ENCODE measurements around the gene KDELR3.

The KDELR3 gene

DNA sequence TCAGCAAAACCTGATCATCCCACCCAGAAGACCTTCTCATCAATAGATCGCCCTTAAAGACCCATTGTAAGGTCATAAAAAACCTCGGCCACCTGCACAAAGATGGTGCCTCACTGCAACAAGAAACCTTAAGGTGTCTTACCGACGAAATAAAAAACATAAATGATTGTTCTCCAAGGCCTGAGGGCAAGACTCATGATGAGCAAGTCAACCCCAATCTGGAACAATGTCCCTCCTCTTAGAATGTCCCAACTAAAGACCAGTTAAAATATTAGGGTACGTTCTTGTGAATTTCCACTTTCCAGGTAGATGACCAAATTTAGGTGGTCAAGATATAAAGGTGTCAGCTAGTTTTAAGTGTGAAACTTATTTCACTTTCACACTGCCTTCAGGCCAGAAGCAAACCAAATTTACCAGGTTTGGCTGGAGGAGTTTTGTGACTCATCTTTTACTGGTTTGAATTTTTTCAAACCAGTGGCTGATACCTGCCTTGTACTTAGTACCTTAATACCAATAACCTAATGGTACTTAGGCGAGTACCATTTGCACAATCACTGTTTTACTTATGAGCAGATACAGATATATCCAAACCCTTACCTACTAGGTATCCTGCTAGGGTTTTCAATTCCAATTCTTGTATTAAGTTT lies 14.9 kb downstream of the KDELR3 start:
- no peak for DNase-seq (ENCODE audit: low read depth)

DNA sequence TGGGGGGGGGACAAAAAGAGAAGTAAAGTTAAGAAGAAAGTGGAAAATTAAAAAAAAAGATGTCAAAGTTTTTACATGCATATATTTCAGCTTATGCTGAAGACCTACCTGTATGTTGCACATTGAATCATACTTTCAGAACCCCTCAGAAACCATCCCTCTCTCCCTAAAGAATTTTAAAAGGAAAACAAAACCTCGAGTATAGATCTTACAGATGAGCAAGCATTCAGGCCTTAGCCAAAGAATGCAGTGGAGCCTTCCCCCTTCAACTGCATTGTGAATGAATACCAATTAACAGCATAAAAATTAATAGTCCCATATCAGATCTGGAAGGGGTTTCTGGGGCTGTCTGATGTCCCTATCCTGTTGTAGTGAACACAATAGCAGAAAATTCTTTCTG lies 16.3 kb downstream of the KDELR3 start:
- no peak for DNase-seq (ENCODE audit: low read depth)

DNA sequence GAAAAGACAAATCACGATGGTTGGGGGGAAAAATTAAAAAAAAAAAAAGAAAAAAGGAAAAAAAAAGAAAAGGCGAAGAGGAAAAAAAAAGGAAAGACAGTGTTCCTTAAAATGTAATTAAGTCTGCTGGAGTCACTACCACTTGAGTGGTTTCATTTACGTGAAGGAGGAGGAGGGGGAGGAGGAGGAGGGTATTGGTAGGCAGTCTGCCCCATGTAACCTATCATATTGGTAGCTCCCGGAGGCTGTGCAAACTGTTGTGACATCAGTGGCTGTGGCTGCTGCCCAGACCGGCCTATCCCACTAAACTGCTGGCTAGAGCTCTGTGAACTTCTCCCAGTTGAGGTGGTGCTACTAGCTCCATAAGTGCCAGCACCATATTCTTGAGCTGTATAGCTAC lies 17.9 kb downstream of the KDELR3 start:
- DNase-seq (ENCODE audit: low read depth), result no peak

GRCh38 chr22:38487946-38488345 lies 20.1 kb downstream of the KDELR3 start:
- DNase-seq (ENCODE audit: low read depth), result no peak

- DNase-seq (ENCODE audit: low read depth), result no peak
These were observed 21.2 kb downstream of the KDELR3 start for GRCh38 chr22:38489142-38489541.

- DNase-seq (ENCODE audit: low read depth), result no peak
These were observed 21.8 kb downstream of the KDELR3 start for GRCh38 chr22:38489561-38490145.

DNA sequence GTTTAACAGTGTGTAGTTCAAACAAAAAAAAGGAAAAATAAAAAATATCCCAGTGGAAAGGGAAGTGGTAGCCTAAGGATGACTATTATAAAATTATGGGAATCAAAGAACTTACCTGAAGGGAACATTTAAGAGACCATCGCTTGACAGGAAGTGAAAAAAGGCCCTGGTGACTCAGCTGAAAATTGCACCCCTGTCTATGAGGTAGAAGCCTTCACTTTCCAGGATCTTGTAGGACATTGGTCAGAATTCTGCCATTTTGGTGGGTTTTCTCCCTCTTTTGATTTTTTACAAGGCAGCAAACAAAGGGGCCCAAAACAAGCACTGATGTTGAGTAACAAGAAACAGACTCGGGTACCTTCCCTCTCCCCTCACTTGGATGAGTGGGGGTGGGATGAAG lies 22.6 kb downstream of the KDELR3 start:
- DNase-seq (ENCODE audit: low read depth), result no peak

GRCh38 chr22:38490915-38491314 lies 23.0 kb downstream of the KDELR3 start:
- DNase-seq (ENCODE audit: low read depth), result no peak

DNA sequence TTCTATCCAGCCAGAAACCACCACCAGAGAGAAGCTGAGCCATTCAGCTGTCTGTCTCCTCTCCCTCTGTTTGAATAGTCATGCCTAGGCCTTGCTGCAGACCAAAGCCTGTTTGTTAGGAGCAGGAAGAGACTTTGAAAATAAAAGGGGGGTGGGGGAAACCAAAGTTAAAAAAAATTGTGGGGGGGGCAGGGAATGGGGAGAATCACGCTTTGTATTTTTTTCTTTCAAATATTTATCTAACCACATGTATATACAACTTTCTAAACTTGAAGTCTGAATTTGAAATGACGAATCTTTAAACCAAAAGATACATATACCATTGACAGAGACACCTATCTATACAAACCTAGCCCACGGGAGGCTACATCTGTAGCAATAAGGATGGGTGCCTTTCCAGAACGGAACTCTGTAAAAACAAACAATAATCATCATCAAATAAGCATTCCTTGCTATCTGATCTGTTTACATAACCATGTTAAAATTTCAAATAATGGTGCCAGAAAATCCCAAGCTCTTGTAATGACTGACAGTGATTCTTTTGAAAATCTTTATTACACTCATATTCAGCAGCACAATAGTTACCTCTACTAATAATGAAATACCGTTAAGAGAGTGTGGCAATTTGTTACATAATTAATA lies 23.9 kb downstream of the KDELR3 start:
- no peak for DNase-seq (ENCODE audit: low read depth)

- no peak for DNase-seq (ENCODE audit: low read depth)
These were observed 26.6 kb downstream of the KDELR3 start for GRCh38 chr22:38494498-38494897.

- DNase-seq (ENCODE audit: low read depth), result no peak
These were observed 27.0 kb downstream of the KDELR3 start for GRCh38 chr22:38494939-38495338.

GRCh38 chr22:38497869-38498268 lies 30.0 kb downstream of the KDELR3 start:
- DNase-seq (ENCODE audit: low read depth), result no peak

DNA sequence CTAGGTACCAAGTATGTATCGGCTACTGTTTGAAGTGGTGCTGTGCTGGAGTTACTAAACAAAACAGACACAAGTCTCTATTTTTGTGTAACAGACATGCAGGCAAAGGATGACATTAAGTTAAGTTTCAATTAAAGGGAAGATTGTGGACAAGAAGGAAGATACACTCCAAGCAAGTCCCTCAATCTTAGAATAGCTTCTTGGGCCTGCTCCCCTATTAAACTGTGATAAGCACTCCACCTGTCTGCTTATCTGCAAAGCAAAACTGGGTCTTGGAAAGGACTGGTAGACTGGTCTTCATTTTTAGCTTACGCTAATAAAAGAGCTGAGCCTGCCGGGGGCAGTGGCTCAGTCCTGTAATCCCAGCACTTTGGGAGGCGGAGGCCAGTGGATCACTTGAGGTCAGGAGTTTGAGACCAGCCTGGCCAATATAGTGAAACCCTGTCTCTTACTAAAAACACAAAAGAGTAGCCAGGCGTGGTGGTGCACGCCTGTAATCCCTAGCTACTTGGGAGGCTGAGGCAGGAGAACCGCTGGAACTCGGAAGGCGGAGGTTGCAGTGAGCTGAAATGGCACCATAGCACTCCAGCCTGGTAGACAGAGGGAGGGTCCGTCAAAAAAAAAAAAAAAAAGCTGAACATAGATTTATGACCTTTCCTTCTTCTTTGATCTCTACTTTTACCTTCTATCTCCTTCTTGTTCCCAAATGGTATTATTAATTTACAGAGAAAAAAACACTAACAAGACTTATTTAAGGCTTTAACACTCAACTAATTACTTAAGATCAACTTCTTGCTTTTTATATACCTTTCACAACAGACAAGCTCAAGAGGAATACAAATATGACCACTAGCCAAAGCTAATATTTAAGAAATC lies 34.1 kb downstream of the KDELR3 start:
- no peak for DNase-seq (ENCODE audit: low read depth)

- no peak for DNase-seq (ENCODE audit: low read depth)
These were observed 35.1 kb downstream of the KDELR3 start for GRCh38 chr22:38503021-38503420.

GRCh38 chr22:38504731-38505540 lies 37.0 kb downstream of the KDELR3 start:
- DNase-seq (ENCODE audit: low read depth), result peak; percentile 55

DNA sequence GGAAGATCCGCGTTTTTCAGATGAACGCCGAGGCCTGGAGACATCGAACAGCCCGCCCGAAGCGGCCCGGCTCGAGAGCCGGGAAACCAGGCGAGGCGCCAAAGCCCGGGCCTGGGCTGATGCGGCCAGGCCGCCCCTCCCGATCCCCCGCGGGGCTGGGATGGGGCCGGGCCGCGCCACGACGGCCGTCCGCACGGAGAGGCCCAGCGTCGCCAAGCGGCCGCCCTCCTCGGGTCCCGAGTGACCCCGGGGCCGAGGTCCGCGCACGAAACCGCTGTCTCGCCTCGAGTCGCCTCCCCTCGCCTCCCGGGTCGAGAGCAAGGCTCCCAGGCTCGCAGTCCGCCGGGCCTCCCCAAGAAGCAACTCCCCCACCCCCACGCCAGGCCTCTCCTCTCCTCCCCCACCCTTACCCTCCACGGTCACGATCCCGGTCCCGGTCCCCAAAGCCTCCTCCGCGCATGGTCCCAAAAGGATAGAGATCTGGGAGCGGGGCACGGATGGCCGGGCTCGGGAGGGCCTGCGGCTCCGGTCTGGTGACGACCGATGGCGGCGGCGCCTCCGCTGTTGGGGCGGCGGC lies 37.7 kb downstream of the KDELR3 start:
- DNase-seq (ENCODE audit: low read depth), result peak; percentile 46

GRCh38 chr22:38506118-38506962 lies 38.4 kb downstream of the KDELR3 start, which contains the start of gene DDX17:
DDX17 (minus strand) TSS chr22:38506311.
- peak; percentile 91 for DNase-seq (ENCODE audit: low read depth)

DNA sequence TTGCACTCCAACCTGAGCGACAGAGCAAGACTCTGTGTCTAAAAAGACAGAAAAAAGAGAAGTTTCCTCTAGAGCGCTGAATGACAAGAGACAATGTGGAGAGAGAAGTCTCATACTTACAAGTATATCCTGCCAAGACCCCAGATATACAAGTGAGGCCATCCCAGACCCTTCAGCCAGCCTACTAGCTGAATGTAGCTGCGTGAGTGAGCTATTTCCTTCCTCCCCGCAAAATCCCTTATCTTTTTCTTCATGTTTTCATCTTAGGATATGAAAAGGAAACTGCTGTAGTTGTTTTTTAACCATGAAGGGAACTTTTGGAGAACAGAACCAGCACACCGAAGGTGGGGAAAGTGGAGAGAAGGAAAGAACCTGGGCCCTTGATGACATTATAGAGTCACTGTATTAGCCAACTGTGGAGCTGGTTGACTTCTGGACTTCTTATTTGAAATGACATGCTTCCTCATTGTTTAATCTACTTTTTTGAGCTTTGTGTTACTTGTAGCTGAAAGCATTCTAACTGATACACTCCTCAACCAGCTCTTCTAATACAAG lies 42.6 kb downstream of the KDELR3 start:
- no peak for DNase-seq (ENCODE audit: low read depth)

DNA sequence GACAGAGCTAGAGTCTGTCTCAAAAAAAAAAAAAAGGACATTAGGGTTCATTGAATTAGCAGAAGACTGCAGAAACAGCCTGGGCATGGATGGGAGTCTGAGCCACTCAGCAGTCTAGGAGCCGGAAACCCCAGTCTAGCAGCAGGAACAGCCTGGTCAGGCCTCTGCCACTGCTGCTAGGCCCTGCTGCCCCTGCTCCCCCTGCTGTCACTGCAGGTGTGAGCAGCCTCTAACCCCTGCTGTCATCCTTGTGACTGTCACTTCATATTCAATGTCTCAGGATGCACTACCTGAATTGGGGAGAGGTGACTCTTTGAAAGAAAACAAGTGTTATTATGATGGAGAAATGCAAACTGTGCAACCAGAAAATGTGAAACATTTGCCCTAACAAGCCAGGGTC lies 45.2 kb downstream of the KDELR3 start:
- DNase-seq (ENCODE audit: low read depth), result peak; percentile 23

DNA sequence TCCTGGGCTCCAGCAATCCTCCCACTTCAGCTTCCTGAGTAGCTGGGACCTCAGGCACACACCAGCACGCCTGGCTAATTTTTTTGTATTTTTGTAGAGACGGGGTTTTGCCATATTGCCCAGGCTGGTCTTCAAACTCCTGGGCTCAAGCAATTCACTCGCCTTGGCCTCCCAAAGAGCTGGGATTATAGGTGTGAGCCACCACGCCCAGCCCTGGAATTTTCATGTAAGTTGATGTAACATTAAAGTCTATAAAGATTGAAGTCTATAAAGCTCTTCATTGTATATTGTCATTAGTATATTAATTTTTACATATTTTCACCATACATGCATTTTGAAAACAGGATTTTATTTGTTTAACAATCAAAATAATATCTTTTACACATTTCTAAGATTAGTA lies 50.7 kb downstream of the KDELR3 start:
- no peak for DNase-seq (ENCODE audit: low read depth)
